ENCODE measurements around the gene CTXND2. TPM values are rescaled to one million over a fixed set of nuclear protein-coding genes. Genes with fewer than 3 reads are reported as not detected.
"Not testable (repeated sequence)": the region's sequence is repeated elsewhere in the genome, so short reads cannot be mapped to it uniquely, and the experiment has no call there.

Gene CTXND2
- polyA plus RNA-seq (2013, experiment 1 of 2), result not detected
- not detected for polyA plus RNA-seq (2013, experiment 2 of 2)

- H3K4ac ChIP-seq (ENCODE audit: low read depth in 1 of 2, low read length in 2 of 2), result no peak within 1 kb of the TSS
- H2AFZ ChIP-seq (ENCODE audit: low read depth, low read length), result no peak within 1 kb of the TSS
- no peak within 1 kb of the TSS for H2AK5ac ChIP-seq (ENCODE audit: low read length, severe bottlenecking)
- no peak within 1 kb of the TSS for H3K4me2 ChIP-seq (ENCODE audit: low read length, poor library complexity, severe bottlenecking)
- H2BK12ac ChIP-seq (ENCODE audit: low read length in 2 of 2), result no peak within 1 kb of the TSS
- no peak within 1 kb of the TSS for H4K8ac ChIP-seq (ENCODE audit: low read length)
- no peak within 1 kb of the TSS for H2BK15ac ChIP-seq (ENCODE audit: low read depth, poor library complexity, severe bottlenecking)
- H4K91ac ChIP-seq (ENCODE audit: low read length), result no peak within 1 kb of the TSS
- no peaks in the 10 kb centered on the region for H3K27me3 ChIP-seq (ENCODE audit: control insufficient read depth in 1 of 2, insufficient read depth in 1 of 2, low read length in 2 of 2)
- no peak within 1 kb of the TSS for H3K9ac ChIP-seq (ENCODE audit: low read length)
- no peaks in the 10 kb centered on the region for H3K79me1 ChIP-seq (replicated peaks; ENCODE audit: low read length, poor library complexity, severe bottlenecking)
- H3K18ac ChIP-seq (ENCODE audit: low read depth in 1 of 2, low read length in 2 of 2), result no peak within 1 kb of the TSS
- 86% methylated on average over 2 of the region's 3 CpGs for WGBS
- H3K9me3 ChIP-seq (ENCODE audit: control insufficient read depth, low read length), result no peaks in the 10 kb centered on the region
- H3K14ac ChIP-seq (ENCODE audit: low read length in 2 of 2), result no peak within 1 kb of the TSS
- H2BK120ac ChIP-seq (ENCODE audit: low read depth, low read length), result no peak within 1 kb of the TSS
- no peaks in the 10 kb centered on the region for H3K36me3 ChIP-seq (ENCODE audit: control insufficient read depth in 1 of 2, insufficient read depth in 2 of 2, low read depth in 1 of 2, low read length in 2 of 2)
- no peak within 1 kb of the TSS for H3K4me3 ChIP-seq (ENCODE audit: insufficient read depth in 1 of 2, low read depth in 1 of 2, low read length in 2 of 2)
- H3K23ac ChIP-seq (ENCODE audit: low read length in 2 of 2), result no peak within 1 kb of the TSS
- H3K4me1 ChIP-seq (ENCODE audit: control insufficient read depth, insufficient read depth, low read depth, low read length), result no peaks in the 10 kb centered on the region
- no peak for DNase-seq
- no peak within 1 kb of the TSS for H3K27ac ChIP-seq (ENCODE audit: low read length, poor library complexity, severe bottlenecking)
- H2BK5ac ChIP-seq (ENCODE audit: low read depth, low read length, poor library complexity, severe bottlenecking), result no peak within 1 kb of the TSS
Observed at GRCh38 chr1:150887018-150887417, at the start of gene CTXND2. Gene CTXND2 (plus strand): TSS chr1:150887136. CDS start chr1:150912315, 25,179 bp downstream.

- H3K4me2 ChIP-seq (ENCODE audit: low read length, poor library complexity, severe bottlenecking), result not testable (repeated sequence)
- 92% methylated on average over 8 of the region's 11 CpGs for WGBS
- H3K36me3 ChIP-seq (ENCODE audit: control insufficient read depth in 1 of 2, insufficient read depth in 2 of 2, low read depth in 1 of 2, low read length in 2 of 2), result peaks cover 2 to 90% of the 10 kb centered on the region in 2 experiments
Observed at GRCh38 chr1:150840850-150841249, 46.1 kb upstream of the CTXND2 start.

GRCh38 chr1:150841626-150842025 is 45.3 kb upstream of the CTXND2 start:
- Histone ChIP-seq H3K9me3 (ENCODE audit: control insufficient read depth, low read length) (no peaks in the 10 kb centered on the region), H3K36me3 (ENCODE audit: control insufficient read depth in 1 of 2, insufficient read depth in 2 of 2, low read depth in 1 of 2, low read length in 2 of 2) (peaks cover 2 to 89% of the 10 kb centered on the region in 2 experiments), H3K23ac (ENCODE audit: low read length in 2 of 2) (no peak overlapping the region), H2AK5ac (ENCODE audit: low read length, severe bottlenecking) (no peak overlapping the region), H3K18ac (ENCODE audit: low read depth in 1 of 2, low read length in 2 of 2) (no peak overlapping the region), H2AFZ (ENCODE audit: low read depth, low read length) (no peak overlapping the region), H3K4ac (ENCODE audit: low read depth in 1 of 2, low read length in 2 of 2) (no peak overlapping the region), H2BK5ac (ENCODE audit: low read depth, low read length, poor library complexity, severe bottlenecking) (no peak overlapping the region), H2BK12ac (ENCODE audit: low read length in 2 of 2) (no peak overlapping the region), H3K27me3 (ENCODE audit: control insufficient read depth in 1 of 2, insufficient read depth in 1 of 2, low read length in 2 of 2) (no peaks in the 10 kb centered on the region), H3K27ac (ENCODE audit: low read length, poor library complexity, severe bottlenecking) (no peak overlapping the region), H3K4me2 (ENCODE audit: low read length, poor library complexity, severe bottlenecking) (no peak overlapping the region), H2BK120ac (ENCODE audit: low read depth, low read length) (no peak overlapping the region), H4K91ac (ENCODE audit: low read length) (no peak overlapping the region), H3K14ac (ENCODE audit: low read length in 2 of 2) (no peak overlapping the region), H3K4me3 (ENCODE audit: insufficient read depth in 1 of 2, low read depth in 1 of 2, low read length in 2 of 2) (no peak overlapping the region), H3K9ac (ENCODE audit: low read length) (no peak overlapping the region), H2BK15ac (ENCODE audit: low read depth, poor library complexity, severe bottlenecking) (no peak overlapping the region), H3K4me1 (ENCODE audit: control insufficient read depth, insufficient read depth, low read depth, low read length) (peaks cover 2% of the 10 kb centered on the region), H3K79me1 (replicated peaks; ENCODE audit: low read length, poor library complexity, severe bottlenecking) (peaks cover 6% of the 10 kb centered on the region), H4K8ac (ENCODE audit: low read length) (no peak overlapping the region)
- DNase-seq, result no peak
- 98% methylated on average over 3 of the region's 3 CpGs for WGBS

More at GRCh38 chr1:150840850-150841249, 46.1 kb upstream of the CTXND2 start:
- not testable (repeated sequence) for H2AK5ac ChIP-seq (ENCODE audit: low read length, severe bottlenecking); H3K9ac ChIP-seq (ENCODE audit: low read length); H3K4me1 ChIP-seq (ENCODE audit: control insufficient read depth, insufficient read depth, low read depth, low read length); H2BK5ac ChIP-seq (ENCODE audit: low read depth, low read length, poor library complexity, severe bottlenecking); H2BK120ac ChIP-seq (ENCODE audit: low read depth, low read length); H3K14ac ChIP-seq (ENCODE audit: low read length in 2 of 2); H3K23ac ChIP-seq (ENCODE audit: low read length in 2 of 2); H4K91ac ChIP-seq (ENCODE audit: low read length); H2AFZ ChIP-seq (ENCODE audit: low read depth, low read length); H3K79me1 ChIP-seq (replicated peaks; ENCODE audit: low read length, poor library complexity, severe bottlenecking); DNase-seq; H3K27ac ChIP-seq (ENCODE audit: low read length, poor library complexity, severe bottlenecking); H3K9me3 ChIP-seq (ENCODE audit: control insufficient read depth, low read length); H3K4me3 ChIP-seq (ENCODE audit: insufficient read depth in 1 of 2, low read depth in 1 of 2, low read length in 2 of 2); H4K8ac ChIP-seq (ENCODE audit: low read length); H3K27me3 ChIP-seq (ENCODE audit: control insufficient read depth in 1 of 2, insufficient read depth in 1 of 2, low read length in 2 of 2); H3K18ac ChIP-seq (ENCODE audit: low read depth in 1 of 2, low read length in 2 of 2); H3K4ac ChIP-seq (ENCODE audit: low read depth in 1 of 2, low read length in 2 of 2); H2BK15ac ChIP-seq (ENCODE audit: low read depth, poor library complexity, severe bottlenecking); H2BK12ac ChIP-seq (ENCODE audit: low read length in 2 of 2)

- Histone ChIP-seq H3K4me1 (ENCODE audit: control insufficient read depth, insufficient read depth, low read depth, low read length) (no peaks in the 10 kb centered on the region), H4K8ac (ENCODE audit: low read length) (no peak overlapping the region), H3K27ac (ENCODE audit: low read length, poor library complexity, severe bottlenecking) (no peak overlapping the region), H3K18ac (ENCODE audit: low read depth in 1 of 2, low read length in 2 of 2) (no peak overlapping the region), H3K9me3 (ENCODE audit: control insufficient read depth, low read length) (no peaks in the 10 kb centered on the region), H2BK5ac (ENCODE audit: low read depth, low read length, poor library complexity, severe bottlenecking) (no peak overlapping the region), H3K4me3 (ENCODE audit: insufficient read depth in 1 of 2, low read depth in 1 of 2, low read length in 2 of 2) (no peak overlapping the region), H3K27me3 (ENCODE audit: control insufficient read depth in 1 of 2, insufficient read depth in 1 of 2, low read length in 2 of 2) (no peaks in the 10 kb centered on the region), H3K23ac (ENCODE audit: low read length in 2 of 2) (no peak overlapping the region), H3K36me3 (ENCODE audit: control insufficient read depth in 1 of 2, insufficient read depth in 2 of 2, low read depth in 1 of 2, low read length in 2 of 2) (peaks cover 2 to 83% of the 10 kb centered on the region in 2 experiments), H2AK5ac (ENCODE audit: low read length, severe bottlenecking) (no peak overlapping the region), H2BK12ac (ENCODE audit: low read length in 2 of 2) (no peak overlapping the region), H2BK15ac (ENCODE audit: low read depth, poor library complexity, severe bottlenecking) (no peak overlapping the region), H3K4me2 (ENCODE audit: low read length, poor library complexity, severe bottlenecking) (no peak overlapping the region), H3K4ac (ENCODE audit: low read depth in 1 of 2, low read length in 2 of 2) (no peak overlapping the region), H3K9ac (ENCODE audit: low read length) (no peak overlapping the region), H3K14ac (ENCODE audit: low read length in 2 of 2) (no peak overlapping the region), H2BK120ac (ENCODE audit: low read depth, low read length) (no peak overlapping the region), H4K91ac (ENCODE audit: low read length) (no peak overlapping the region), H3K79me1 (replicated peaks; ENCODE audit: low read length, poor library complexity, severe bottlenecking) (peaks cover 9% of the 10 kb centered on the region), H2AFZ (ENCODE audit: low read depth, low read length) (no peak overlapping the region)
- no CpG with 5 or more reads among the region's 2 CpGs for WGBS
- DNase-seq, result no peak
Observed at GRCh38 chr1:150842343-150842742, 44.6 kb upstream of the CTXND2 start.

Measured in mesenchymal stem cell (in vitro differentiated cells and primary cell).